ENCODE measurements around the gene BTG3.

The BTG3 gene

GRCh38 chr21:17585875-17586450 lies 26.7 kb downstream of the BTG3 start:
- DNase-seq (ENCODE audit: low read depth in 2 of 2) = no peak

GRCh38 chr21:17583898-17584297 lies 28.8 kb downstream of the BTG3 start:
- no peak for DNase-seq (ENCODE audit: low read depth in 2 of 2)

DNA sequence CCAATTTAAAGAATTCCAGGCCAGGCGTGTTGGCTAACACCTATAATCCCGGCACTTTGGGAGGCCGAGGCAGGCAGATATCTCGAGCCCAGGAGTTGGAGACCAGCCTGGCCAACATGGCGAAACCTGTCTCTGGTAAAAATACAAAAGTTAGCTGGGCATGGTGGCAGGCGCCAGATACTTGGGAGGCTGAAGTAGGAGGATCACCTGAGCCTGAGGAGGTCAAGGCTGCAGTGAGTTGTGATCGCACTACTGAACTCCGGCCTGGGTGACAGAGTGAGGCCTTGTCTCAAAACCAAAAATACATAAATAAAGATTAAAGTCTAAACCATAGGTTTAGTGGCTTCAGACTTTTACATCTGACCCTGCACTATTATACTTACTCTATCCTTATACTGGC lies 32.4 kb downstream of the BTG3 start:
- DNase-seq (ENCODE audit: low read depth in 2 of 2) = no peak

DNA sequence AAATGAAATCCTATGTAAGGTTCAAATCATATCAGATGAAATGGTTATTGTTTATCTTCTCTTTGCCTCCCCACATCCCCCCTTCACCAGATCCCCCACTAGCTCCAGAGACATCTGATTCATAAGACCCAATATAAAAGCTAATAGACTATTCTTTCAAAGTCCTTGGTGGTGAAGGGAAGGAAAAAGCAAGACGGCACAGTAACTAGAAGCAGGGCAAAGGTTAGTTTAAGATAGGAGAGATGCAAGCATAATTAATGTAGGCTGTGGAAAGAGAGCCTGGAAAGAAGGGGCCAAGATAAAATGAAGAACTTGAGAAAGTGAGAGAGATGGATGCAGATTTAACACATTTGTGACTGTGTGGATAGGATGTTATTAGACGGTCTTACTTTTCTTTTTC lies 33.8 kb downstream of the BTG3 start:
- no peak for DNase-seq (ENCODE audit: low read depth in 2 of 2)

GRCh38 chr21:17578162-17578561 lies 34.5 kb downstream of the BTG3 start:
- DNase-seq (ENCODE audit: low read depth in 2 of 2) = no peak

GRCh38 chr21:17577701-17578100 lies 35.0 kb downstream of the BTG3 start:
- no peak for DNase-seq (ENCODE audit: low read depth in 2 of 2)

DNA sequence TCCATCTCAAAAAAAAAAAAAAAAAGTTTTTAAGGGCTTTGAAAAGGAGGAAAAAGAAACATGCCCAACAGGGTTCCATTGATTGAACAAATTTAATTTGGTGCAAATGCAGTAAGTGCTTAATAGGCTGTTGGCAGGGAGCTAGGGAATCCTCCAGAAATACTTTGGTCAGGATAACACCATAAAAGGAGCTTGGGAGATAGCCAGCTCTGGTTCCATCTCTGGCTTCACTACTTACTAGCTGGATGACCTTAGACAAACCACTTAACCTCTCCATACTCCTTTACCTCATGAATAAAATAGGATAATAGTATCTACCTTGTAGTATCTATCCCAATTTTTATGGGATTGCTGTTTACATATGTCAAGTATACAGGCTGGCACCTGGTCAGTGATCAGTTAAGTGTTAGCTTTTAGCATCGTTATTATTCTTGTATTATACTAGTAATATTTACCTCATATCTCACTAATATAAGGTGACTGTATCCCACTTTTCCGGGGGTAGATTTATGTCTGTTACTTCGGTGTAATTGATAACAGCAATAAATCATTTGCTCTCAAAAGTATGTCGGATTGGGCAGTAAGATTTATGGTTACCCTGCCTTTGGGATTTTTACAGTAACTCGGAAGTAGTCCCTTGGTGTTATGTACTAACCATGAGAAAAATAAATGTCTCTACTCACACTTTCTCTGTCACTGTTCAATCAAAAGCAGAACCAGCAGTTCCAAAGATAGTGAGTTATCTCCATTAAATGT lies 36.4 kb downstream of the BTG3 start:
- DNase-seq (ENCODE audit: low read depth in 2 of 2) = no peak

- no peak for DNase-seq (ENCODE audit: low read depth in 2 of 2)
Measured at GRCh38 chr21:17575076-17575475, 37.6 kb downstream of the BTG3 start.

GRCh38 chr21:17572431-17572830 lies 40.3 kb downstream of the BTG3 start:
- no peak for DNase-seq (ENCODE audit: low read depth in 2 of 2)

DNA sequence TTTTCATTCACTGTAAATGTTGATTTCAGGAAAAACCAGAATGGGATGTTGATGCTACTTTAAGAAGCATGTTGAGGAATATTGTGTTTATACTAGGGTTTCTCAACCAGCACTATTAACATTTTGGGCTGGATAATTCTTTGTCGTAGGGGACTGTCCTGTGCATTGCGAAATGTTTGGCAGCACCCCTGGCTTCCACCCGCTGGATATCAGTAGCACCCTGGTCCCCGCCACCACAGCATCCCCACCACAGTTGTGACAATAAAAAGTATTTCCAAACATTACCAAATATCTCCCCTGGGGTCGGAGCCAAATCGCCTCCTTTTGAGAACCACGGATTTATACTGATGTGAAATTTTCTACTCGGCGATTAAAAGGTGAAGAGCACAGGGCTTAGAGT lies 41.9 kb downstream of the BTG3 start:
- no peak for DNase-seq (ENCODE audit: low read depth in 2 of 2)

DNA sequence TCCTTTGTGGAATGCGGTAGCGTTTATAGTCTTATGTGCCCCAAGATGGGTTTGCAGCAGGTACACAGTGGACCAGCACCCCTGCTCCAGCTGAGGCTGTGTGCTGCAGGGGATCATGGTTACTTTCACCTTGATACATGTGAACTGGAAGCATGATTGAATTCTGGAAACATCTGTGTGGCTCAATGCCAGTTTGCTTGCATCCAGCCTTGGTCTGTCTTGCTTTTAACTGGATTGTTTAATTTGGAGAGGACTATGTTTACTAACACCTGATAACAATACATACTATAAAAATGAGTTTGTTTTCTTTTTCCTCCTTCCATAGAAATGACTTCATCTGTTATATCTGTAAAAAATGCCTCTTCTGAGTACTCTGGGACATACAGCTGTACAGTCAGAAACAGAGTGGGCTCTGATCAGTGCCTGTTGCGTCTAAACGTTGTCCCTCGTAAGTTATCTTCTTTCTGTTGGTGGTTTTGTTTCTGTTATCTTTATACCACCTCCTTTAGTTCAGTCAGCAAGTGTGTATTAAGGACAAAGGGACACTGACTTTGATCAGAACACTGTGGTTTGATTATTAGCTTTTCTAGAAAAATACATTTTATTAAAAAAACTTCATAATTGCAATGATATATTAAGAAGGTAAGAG lies 52.2 kb downstream of the BTG3 start:
- no peak for DNase-seq (ENCODE audit: low read depth in 2 of 2)

GRCh38 chr21:17554679-17555465 lies 57.8 kb downstream of the BTG3 start:
- no peak for DNase-seq (ENCODE audit: low read depth in 2 of 2)

- no peak for DNase-seq (ENCODE audit: low read depth in 2 of 2)
Measured at GRCh38 chr21:17554120-17554519, 58.6 kb downstream of the BTG3 start.

DNA sequence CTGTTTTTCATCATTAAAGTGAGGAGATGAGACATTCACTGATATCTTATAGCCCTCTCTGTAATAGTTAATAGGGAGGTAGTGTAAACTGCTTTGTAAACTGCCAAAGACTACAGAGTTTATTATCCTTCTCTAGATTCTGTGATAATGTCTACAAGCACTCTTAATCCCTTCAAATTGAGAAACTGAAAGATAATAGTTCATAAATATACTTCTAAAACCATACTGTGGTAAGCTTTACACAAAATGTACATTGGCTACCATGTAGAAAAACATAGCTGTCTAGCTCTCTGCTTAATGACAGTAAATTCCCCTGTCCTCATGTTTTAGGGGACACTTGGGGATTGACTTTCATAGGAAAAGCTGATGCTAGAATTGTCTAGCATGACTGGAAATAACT lies 60.3 kb downstream of the BTG3 start:
- DNase-seq (ENCODE audit: low read depth in 2 of 2) = no peak

GRCh38 chr21:17550671-17551308 lies 61.9 kb downstream of the BTG3 start:
- DNase-seq (ENCODE audit: low read depth in 2 of 2) = no peak

DNA sequence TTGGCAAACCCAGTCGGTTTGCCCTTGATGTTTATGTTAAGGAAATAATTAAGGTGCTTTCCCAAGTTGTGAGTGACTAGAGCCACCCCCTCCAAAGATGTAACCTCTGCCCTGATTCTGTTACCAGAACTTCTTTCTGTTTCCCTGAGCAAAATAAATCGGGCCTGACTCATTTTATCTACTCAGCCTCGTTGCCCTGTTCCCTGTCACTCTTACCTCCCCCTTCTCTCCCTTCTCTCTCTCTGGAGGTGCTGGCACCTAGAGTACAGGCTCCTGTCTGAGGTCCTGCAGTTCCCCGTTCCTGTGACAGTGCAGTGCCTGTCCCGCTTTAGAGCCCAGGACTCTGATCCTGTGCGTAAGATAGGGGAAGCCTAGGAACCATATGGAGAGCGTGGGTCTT lies 64.4 kb downstream of the BTG3 start:
- DNase-seq (ENCODE audit: low read depth in 2 of 2) = no peak

GRCh38 chr21:17545007-17545406 lies 67.7 kb downstream of the BTG3 start:
- no peak for DNase-seq (ENCODE audit: low read depth in 2 of 2)

All from stimulated activated CD4-positive, alpha-beta T cell treated with anti-CD3 and anti-CD28 coated beads, Interleukin-1b, Interleukin-23, amount 100 ng/mL, for 4 hours (primary cell).